ENCODE results near the gene PARL. TPM values are rescaled to one million over a fixed set of nuclear protein-coding genes. Genes with fewer than 3 reads are reported as not detected.

Gene PARL
- total and polyA plus RNA-seq, 4 donors: 30.0 to 118 (median 54.8) TPM

DNA sequence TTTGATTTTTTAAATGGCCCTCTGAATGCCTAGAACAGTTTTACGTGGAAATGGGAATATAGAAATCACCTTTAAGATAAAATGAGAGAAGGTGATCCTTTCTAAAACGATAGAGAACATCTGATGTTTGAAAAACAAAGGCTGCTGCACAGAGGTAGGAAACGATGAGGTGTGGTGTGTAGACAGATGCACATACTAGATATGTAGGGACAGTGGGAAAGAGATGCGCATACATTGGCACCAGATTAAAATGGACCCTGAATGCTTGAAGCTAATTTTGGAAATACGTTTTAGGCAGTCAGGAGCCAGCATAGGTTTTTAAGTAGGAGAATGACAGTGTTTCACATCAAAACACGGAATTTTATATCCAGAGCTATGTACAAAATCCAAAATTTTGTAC, 88.3 kb downstream of the PARL start:
- H3K27me3 ChIP-seq (ENCODE audit: control insufficient read depth in 3 of 3, insufficient read depth in 3 of 3, low read length in 2 of 3): no peaks in the 10 kb centered on the region
- ATAC-seq (ENCODE audit: insufficient read depth, low FRiP score) (no peak), DNase-seq (no peak)
- H3K36me3 ChIP-seq (ENCODE audit: control insufficient read depth in 4 of 4, insufficient read depth in 4 of 4, low read length in 4 of 4): peaks cover 17 to 39% (median 26%) of the 10 kb centered on the region in 4 donors
- TF ChIP-seq, protein P1, sequence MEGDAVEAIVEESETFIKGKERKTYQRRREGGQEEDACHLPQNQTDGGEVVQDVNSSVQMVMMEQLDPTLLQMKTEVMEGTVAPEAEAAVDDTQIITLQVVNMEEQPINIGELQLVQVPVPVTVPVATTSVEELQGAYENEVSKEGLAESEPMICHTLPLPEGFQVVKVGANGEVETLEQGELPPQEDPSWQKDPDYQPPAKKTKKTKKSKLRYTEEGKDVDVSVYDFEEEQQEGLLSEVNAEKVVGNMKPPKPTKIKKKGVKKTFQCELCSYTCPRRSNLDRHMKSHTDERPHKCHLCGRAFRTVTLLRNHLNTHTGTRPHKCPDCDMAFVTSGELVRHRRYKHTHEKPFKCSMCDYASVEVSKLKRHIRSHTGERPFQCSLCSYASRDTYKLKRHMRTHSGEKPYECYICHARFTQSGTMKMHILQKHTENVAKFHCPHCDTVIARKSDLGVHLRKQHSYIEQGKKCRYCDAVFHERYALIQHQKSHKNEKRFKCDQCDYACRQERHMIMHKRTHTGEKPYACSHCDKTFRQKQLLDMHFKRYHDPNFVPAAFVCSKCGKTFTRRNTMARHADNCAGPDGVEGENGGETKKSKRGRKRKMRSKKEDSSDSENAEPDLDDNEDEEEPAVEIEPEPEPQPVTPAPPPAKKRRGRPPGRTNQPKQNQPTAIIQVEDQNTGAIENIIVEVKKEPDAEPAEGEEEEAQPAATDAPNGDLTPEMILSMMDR (IDR thresholded peaks at IDR 0.05; ENCODE audit: control extremely low read depth, extremely low read depth): no peak
- no peak overlapping the region for H3K4me3 ChIP-seq
- H3K4me1 ChIP-seq (ENCODE audit: control insufficient read depth in 5 of 5, insufficient read depth in 5 of 5, low read length in 5 of 5): no peaks in the 10 kb centered on the region
- H3K27ac ChIP-seq (ENCODE audit: low read depth in 1 of 2, low read length in 1 of 2): no peak overlapping the region
- WGBS, 2 donors: 88 to 97% methylated on average over 6 of the region's 6 CpGs
- no peaks in the 10 kb centered on the region for H3K9me3 ChIP-seq (ENCODE audit: control insufficient read depth in 4 of 4, insufficient read depth in 3 of 4, low read length in 3 of 4)
- no peak overlapping the region for H3K9ac ChIP-seq (ENCODE audit: insufficient read depth in 1 of 2, low read length in 2 of 2)

- no peak overlapping the region for H3K4me3 ChIP-seq
- H3K27ac ChIP-seq (ENCODE audit: low read depth in 1 of 2, low read length in 1 of 2): no peak overlapping the region
- WGBS, 2 donors: 94 to 95% methylated on average over 4 of the region's 4 CpGs
- DNase-seq (no peak), ATAC-seq (ENCODE audit: insufficient read depth, low FRiP score) (no peak)
- H3K36me3 ChIP-seq (ENCODE audit: control insufficient read depth in 4 of 4, insufficient read depth in 4 of 4, low read length in 4 of 4): peaks cover 15 to 31% (median 21%) of the 10 kb centered on the region in 4 donors
- TF ChIP-seq, protein P1 (IDR thresholded peaks at IDR 0.05; ENCODE audit: control extremely low read depth, extremely low read depth): no peak
- no peaks in the 10 kb centered on the region for H3K27me3 ChIP-seq (ENCODE audit: control insufficient read depth in 3 of 3, insufficient read depth in 3 of 3, low read length in 2 of 3)
- H3K9me3 ChIP-seq (ENCODE audit: control insufficient read depth in 4 of 4, insufficient read depth in 3 of 4, low read length in 3 of 4): no peaks in the 10 kb centered on the region
- H3K4me1 ChIP-seq (ENCODE audit: control insufficient read depth in 5 of 5, insufficient read depth in 5 of 5, low read length in 5 of 5): no peaks in the 10 kb centered on the region
- no peak overlapping the region for H3K9ac ChIP-seq (ENCODE audit: insufficient read depth in 1 of 2, low read length in 2 of 2)
These were observed 90.2 kb downstream of the PARL start for GRCh38 chr3:183794452-183794851.

DNA sequence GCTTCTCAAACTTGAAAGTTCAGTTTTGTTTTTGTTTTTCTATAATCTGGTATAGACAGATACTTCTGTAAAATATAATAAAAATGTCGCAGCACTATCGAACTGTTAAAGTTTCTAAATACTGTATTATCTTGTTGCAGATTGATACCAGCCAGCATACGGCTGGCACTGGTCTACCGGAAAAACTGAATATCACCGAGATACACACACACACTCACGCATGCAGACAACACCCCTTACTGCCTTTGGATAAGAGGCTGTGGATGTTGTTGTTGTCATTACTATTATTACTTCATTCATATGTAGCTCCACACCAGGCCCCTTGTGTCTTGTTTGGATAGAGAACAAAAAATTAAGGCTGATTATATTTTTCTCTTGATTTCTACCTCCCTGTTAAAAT, 91.7 kb downstream of the PARL start:
- WGBS, 2 donors: 94 to 96% methylated on average over 6 of the region's 6 CpGs
- H3K4me1 ChIP-seq (ENCODE audit: control insufficient read depth in 5 of 5, insufficient read depth in 5 of 5, low read length in 5 of 5): no peaks in the 10 kb centered on the region

More for the DNA sequence above, 91.7 kb downstream of the PARL start:
- ATAC-seq (ENCODE audit: insufficient read depth, low FRiP score) (no peak), DNase-seq (no peak)
- H3K9me3 ChIP-seq (ENCODE audit: control insufficient read depth in 4 of 4, insufficient read depth in 3 of 4, low read length in 3 of 4): no peaks in the 10 kb centered on the region
- TF ChIP-seq, protein P1 (IDR thresholded peaks at IDR 0.05; ENCODE audit: control extremely low read depth, extremely low read depth): no peak
- no peaks in the 10 kb centered on the region for H3K27me3 ChIP-seq (ENCODE audit: control insufficient read depth in 3 of 3, insufficient read depth in 3 of 3, low read length in 2 of 3)
- H3K27ac ChIP-seq (ENCODE audit: low read depth in 1 of 2, low read length in 1 of 2): no peak overlapping the region
- no peak overlapping the region for H3K4me3 ChIP-seq
- no peak overlapping the region for H3K9ac ChIP-seq (ENCODE audit: insufficient read depth in 1 of 2, low read length in 2 of 2)
- peaks cover 14 to 28% (median 16%) of the 10 kb centered on the region in 4 donors for H3K36me3 ChIP-seq (ENCODE audit: control insufficient read depth in 4 of 4, insufficient read depth in 4 of 4, low read length in 4 of 4)
